HG03460 (cell line): ENCODE results near the gene SPON2.

Experiments used
- ATAC-seq: cut with Tn5 transposase; IDR thresholded peaks from one replicate; pipeline ENCODE4 v1.9.1; 2021; ENCODE audit not compliant: unreplicated experiment

Gene SPON2

GRCh38 chr4:1208970-1209704 lies 36.8 kb upstream of the SPON2 start:
- no peak for ATAC-seq

- ATAC-seq: no peak
Measured at GRCh38 chr4:1208266-1208961, 36.0 kb upstream of the SPON2 start.

GRCh38 chr4:1207603-1208265 lies 35.4 kb upstream of the SPON2 start:
- ATAC-seq: no peak

- no peak for ATAC-seq
Measured at GRCh38 chr4:1207157-1207470, 34.7 kb upstream of the SPON2 start.

GRCh38 chr4:1206299-1207156 lies 34.1 kb upstream of the SPON2 start:
- no peak for ATAC-seq

- no peak for ATAC-seq
Measured at GRCh38 chr4:1205586-1206298, 33.4 kb upstream of the SPON2 start.

- ATAC-seq: no peak
Measured at GRCh38 chr4:1204828-1205585, 32.6 kb upstream of the SPON2 start.

GRCh38 chr4:1204286-1204827 lies 32.0 kb upstream of the SPON2 start:
- ATAC-seq: no peak

- ATAC-seq: no peak
Measured at GRCh38 chr4:1203026-1203616, 30.7 kb upstream of the SPON2 start.

- ATAC-seq: no peak
Measured at GRCh38 chr4:1202526-1203011, 30.2 kb upstream of the SPON2 start.

GRCh38 chr4:1201851-1202525 lies 29.6 kb upstream of the SPON2 start:
- ATAC-seq: peak; percentile 34

- no peak for ATAC-seq
Measured at GRCh38 chr4:1200425-1201035, 28.1 kb upstream of the SPON2 start.

GRCh38 chr4:1199556-1200331 lies 27.4 kb upstream of the SPON2 start:
- no peak for ATAC-seq

GRCh38 chr4:1198098-1198844 lies 25.9 kb upstream of the SPON2 start:
- no peak for ATAC-seq

GRCh38 chr4:1196421-1197183 lies 24.2 kb upstream of the SPON2 start:
- no peak for ATAC-seq

- ATAC-seq: no peak
Measured at GRCh38 chr4:1195891-1196401, 23.6 kb upstream of the SPON2 start.
